GM12892 (cell line): ENCODE measurements around the gene DTNB.

ENCODE experiments used
- DNase-seq: peaks from one replicate; pipeline ENCODE4 v3.0.0; 2011; ENCODE audit not compliant: insufficient read length
- FAIRE-seq: peaks from 2 replicates; lab custom pipeline; 2011; peaks lifted over from hg19 to GRCh38; lab: Jason Lieb, UNC
- POLR2A ChIP-seq: IDR thresholded peaks from 2 replicates; pipeline ENCODE4 v1.6.1; 2011; ENCODE audit warnings: low read depth, low read length, control low read depth
- POLR2AphosphoS5 ChIP-seq: IDR thresholded peaks from 2 replicates; pipeline ENCODE4 v1.6.1; 2011; ENCODE audit warnings: low read depth, low read length, control low read depth
- TAF1 ChIP-seq: IDR thresholded peaks from 2 replicates; pipeline ENCODE4 v1.6.1; 2011; ENCODE audit warnings: low read depth, mild to moderate bottlenecking, control low read depth, low read length, borderline replicate concordance

DTNB gene

DNA sequence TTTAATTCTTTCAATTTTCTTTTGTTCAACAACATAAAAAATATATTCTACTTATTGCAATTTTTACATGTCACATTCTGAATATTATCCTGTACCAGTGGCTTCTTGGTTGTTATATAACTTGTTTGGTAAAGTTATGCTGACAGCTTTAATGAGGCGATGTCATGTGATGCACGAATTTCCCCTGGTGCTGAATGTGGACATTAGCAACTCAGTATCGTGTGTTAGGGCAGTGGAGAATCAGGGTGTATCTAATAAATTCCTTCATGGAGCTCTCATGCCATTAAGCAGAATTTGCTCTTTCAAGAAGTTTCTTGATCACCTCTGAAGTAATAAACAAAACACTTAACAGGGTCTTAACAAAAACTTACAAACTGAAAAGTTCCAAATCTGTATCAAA is 232.0 kb downstream of the DTNB start:
- TF ChIP-seq POLR2AphosphoS5 (no peak), TAF1 (no peak), POLR2A (no peak)
- no peak for FAIRE-seq
- no peak for DNase-seq

DNA sequence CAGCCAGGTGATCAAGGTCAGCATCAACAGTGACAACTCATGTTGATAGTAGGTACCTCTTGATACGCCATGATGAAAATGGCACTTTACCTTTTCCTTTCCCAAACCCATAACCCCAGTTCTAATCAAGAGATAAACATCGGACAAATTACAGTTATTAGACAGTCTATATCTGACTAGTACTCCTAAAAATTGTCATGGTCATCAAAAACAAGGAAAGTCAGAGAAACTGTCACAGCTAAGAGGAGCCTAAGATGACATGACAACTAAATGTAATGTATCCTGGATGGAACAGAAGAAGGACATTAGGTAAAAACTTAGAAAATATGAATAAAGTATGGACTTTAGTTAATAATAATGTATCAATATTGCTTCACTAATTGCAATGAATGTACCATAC is 234.6 kb downstream of the DTNB start:
- no peak for TF ChIP-seq POLR2AphosphoS5
- TF ChIP-seq POLR2A = no peak
- TF ChIP-seq TAF1 = no peak
- no peak for FAIRE-seq

DNA sequence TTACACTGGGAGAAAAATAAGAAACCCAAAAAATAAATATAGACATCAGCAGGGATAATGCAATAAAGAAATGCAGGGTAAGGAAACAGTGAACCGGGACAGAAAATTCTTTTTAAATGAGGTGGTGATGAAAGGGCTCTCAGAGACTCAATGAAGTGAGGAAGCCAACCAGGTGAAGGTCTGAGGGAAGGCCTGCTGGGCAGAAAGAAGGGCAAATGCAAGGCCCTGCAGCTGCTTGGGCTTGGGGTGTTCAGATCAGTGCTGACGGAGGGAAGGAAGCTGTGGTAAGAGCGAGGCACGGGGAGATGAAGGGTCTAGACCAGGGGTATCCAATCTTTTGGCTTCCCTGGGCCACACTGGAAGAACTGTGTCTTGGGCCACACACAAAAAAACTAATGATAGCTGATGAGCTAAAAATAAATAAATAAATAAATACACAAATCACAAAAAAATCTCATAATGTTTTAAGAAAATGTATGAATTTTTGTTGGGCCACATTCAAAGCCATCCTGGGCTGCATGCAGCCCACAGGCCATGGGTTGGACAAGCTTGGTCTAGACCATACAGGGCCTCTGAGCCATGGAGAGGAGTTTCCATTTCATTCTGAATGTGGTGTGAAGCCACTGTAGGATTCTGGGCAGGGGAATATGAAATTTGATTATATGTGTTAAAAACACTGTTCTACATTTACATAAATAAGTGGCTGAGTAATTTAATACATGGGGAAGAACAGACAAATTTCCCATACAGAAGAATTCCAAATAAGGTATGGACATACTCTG is 235.3 kb downstream of the DTNB start:
- DNase-seq = no peak
- no peak for FAIRE-seq
- no peak for TF ChIP-seq TAF1
- TF ChIP-seq POLR2A = no peak

More for the DNA sequence above, 234.6 kb downstream of the DTNB start:
- no peak for DNase-seq

DNA sequence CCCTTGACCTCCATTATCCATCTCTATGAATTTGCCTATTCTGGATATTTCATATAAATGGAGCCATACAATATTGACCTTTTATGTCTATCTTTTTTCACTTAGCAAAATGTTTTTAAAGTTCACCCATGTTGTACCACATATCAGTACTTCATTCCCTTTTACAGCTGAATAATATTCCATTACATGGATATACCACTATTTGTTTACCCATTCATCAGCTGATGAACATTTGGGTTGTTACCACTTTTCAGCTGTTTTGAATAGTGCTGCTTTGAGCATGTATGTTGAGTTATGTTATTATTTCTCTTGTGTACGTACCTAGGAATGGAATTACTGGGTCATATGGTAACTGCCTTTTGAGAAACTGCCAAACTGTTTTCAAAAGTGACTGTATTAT is 238.0 kb downstream of the DTNB start:
- FAIRE-seq (no peak), DNase-seq (no peak)
- TF ChIP-seq POLR2AphosphoS5 (no peak), POLR2A (no peak), TAF1 (no peak)

DNA sequence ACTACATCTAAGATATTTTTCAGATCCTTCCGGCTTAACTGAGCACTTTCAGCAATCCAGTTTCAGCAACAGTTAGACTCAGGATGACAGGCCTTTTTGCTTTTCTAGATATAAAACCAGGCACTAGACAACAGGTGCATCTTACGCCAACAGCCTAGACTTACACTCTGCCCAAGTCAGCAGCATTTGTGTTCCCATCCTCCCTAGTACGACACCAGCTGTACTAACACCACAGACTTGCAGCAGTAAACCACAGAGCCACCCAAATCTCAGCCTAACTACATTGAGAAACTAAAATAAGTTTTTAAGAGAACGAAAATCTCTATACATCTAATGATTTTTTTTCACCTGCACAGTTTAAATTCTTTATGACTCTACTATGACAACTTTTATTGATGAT is 241.8 kb downstream of the DTNB start:
- TF ChIP-seq POLR2AphosphoS5 (0 out of 2 replicates have a peak, but pooled peaks have one; percentile 20), POLR2A (no peak)
- FAIRE-seq = peak; percentile 74
- no peak for DNase-seq

DNA sequence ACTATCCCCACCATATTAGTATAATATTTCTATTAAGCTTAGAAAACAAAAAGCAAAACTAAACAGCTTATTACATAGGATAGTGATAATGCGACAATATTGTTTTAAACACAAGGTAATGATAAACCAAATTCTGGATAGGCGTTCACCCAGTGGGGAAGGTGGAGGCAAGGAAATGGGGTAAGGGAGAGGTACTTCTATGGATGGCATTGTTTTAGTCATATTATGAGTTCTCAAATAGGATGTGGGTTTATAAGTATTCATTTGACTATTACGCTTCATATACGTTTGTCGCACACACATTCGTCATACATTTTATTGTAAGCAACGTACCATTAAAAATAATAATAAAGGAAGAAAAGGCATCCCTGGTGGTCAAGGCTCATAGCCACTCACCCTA is 242.8 kb downstream of the DTNB start:
- DNase-seq = no peak
- FAIRE-seq = no peak
- TF ChIP-seq POLR2AphosphoS5 (no peak; the same call in 1 of the 2 replicates), TAF1 (no peak), POLR2A (no peak)

DNA sequence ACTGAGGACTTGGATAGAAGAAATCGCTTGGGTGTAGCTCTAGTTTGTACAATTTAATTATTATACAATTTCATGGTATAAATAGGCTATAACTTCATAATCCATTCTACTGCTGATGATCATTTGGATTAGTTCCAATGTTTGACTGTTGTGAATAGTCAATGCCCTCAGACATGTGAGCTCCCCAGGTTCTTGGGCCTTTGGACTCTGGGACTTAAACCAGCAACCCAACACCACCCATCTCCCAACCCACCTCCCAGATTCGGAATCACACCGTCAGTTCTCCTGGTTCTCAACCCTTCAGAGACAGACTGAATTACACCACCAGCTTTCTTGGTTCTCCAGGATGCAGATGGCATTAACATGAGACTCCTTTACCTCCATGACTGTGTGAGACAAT is 247.1 kb downstream of the DTNB start:
- FAIRE-seq = no peak
- DNase-seq = no peak

DNA sequence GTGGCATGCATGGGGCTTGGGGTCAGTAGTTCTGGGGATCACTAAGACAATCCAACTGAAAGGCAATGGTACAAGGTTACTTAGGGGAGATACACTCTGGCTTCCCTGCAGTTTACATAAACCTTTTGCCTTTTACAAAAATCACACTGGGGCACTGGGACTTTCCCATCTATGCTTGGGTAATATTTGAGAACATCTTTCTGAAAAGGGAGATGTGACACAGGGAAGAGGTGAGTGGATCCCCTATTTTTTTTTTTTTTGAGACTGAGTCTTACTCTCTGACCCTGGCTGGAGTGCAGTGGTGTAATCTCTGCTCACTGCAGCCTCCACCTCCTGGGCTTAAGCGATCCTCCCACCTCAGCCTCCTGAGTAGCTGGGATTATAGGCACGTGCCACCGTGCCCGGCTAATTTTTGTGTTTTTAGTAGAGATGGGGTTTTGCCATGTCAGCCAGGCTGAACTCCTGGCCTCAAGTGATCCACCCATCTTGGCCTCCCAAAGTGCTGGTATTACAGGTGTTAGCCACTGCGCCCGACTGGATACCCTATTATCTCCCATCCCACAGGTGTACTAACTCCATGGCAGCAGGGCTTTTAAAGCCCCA is 248.8 kb downstream of the DTNB start:
- DNase-seq = no peak
- peak; percentile 85 for FAIRE-seq
- TF ChIP-seq TAF1 (no peak), POLR2AphosphoS5 (peak; percentile 31; the same call in 1 of the 2 replicates), POLR2A (0 out of 2 replicates have a peak, but pooled peaks have one; percentile 16)

More for the DNA sequence above, 247.1 kb downstream of the DTNB start:
- no peak for TF ChIP-seq POLR2A
- no peak for TF ChIP-seq POLR2AphosphoS5
- TF ChIP-seq TAF1 = no peak

DNA sequence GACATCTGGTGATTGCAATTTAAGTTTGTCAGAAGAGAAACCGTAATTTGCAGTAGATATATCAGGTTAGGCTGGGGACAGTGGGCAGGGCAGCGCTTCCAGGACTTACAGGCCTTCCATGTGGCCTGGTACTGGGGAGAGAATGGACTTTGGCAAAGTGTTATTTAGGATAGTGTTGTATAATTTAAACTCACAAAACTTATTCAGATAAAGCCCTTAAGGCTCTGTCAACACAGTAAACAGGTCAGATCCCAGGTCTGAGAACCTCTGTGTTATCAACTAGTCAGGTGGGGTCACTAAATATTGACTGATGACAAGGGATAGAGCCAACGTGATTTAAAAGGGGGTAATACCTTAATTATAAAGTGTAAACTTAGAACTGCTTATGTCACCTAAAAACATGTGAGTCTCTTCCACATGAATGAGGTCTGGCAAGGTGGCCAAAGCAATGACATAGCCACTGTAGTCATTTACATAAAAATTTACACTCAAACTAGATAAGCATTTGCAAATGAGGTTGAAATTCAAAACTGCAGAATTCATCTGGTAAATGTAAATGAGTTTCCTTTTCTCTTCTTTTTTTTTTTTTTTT is 251.5 kb downstream of the DTNB start:
- DNase-seq (no peak), FAIRE-seq (peak; percentile 93)
- TF ChIP-seq POLR2A = peak; percentile 40
- TF ChIP-seq POLR2AphosphoS5 = peak; percentile 84
- no peak for TF ChIP-seq TAF1

DNA sequence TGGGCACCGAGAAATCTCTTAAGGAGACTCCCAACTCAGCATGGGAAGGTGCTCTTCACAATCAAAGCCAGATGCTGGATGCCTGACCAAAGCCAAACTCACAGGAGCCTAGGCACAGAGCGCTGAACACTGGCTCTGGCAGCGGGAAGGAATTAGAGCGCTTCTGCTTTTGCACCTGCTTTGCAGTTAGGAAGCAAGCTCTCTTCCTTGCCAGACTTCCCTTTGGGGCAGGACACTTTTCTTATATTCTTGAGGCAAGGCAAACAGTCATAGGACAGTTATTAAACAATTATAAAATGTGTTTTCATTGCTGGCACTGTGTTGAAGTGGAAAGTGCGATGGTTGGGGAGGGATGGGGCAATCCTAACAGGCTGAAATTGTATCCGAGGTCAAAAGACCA is 252.1 kb downstream of the DTNB start:
- TF ChIP-seq POLR2A = no peak
- TF ChIP-seq POLR2AphosphoS5 = no peak; the same call in 1 of the 2 replicates
- no peak for TF ChIP-seq TAF1
- no peak for DNase-seq
- no peak for FAIRE-seq

DNA sequence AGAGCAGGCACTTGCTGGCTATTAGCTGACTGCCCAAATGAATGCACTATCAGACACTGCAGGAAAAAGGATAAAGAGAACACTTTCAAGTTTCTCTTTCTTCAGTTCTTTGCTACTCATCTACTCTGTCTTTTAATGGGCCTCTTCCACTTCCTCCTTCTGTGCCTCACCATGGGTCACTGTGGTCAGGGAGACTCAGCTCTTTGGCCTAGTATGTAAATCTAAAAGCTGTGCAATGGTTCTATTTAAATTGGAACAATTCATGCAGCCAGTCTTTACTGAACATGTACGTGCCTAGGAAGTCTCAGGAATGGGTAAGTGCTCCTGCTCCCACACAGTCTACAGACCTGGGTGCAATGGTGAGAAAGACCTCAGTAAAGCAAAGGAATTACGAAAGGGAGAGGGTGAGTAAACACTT is 252.5 kb downstream of the DTNB start:
- TF ChIP-seq POLR2A (peak; percentile 88), POLR2AphosphoS5 (peak; percentile 87), TAF1 (peak; percentile 70)
- DNase-seq (no peak), FAIRE-seq (peak; percentile 93)
